H9 (cell line): ENCODE data around the gene MACROD1. TPM values are rescaled to one million over a fixed set of nuclear protein-coding genes. Genes with fewer than 3 reads are reported as not detected.

Source experiments
- DNase-seq: peaks from one replicate; pipeline ENCODE4 v3.0.0-alpha.2; 2017
- H2AFZ ChIP-seq: one replicate; pipeline ENCODE4 v1.6.1; 2013; ENCODE audit warnings: mild to moderate bottlenecking, low read length, control low read depth, moderate library complexity
- H2AK5ac ChIP-seq: 2 replicates; pipeline ENCODE4 v1.6.1; 2013; ENCODE audit warnings: low read length, control low read depth, mixed read lengths; ENCODE audit not compliant: insufficient read length
- H2BK120ac ChIP-seq: one replicate; pipeline ENCODE4 v1.6.1; 2013; ENCODE audit warnings: low read depth, mild to moderate bottlenecking, low read length, control low read depth, inconsistent platforms; ENCODE audit not compliant: poor library complexity, severe bottlenecking
- H2BK12ac ChIP-seq: 2 replicates; pipeline ENCODE4 v1.6.1; 2013; ENCODE audit warnings: low read length, control low read depth, mixed read lengths, low read depth; ENCODE audit not compliant: insufficient read length
- H2BK15ac ChIP-seq: 2 replicates; pipeline ENCODE4 v1.6.1; 2013; ENCODE audit warnings: low read depth, low read length, control low read depth
- H2BK20ac ChIP-seq: one replicate; pipeline ENCODE4 v1.6.1; 2013; ENCODE audit warnings: low read depth, mild to moderate bottlenecking, low read length, control low read depth, inconsistent platforms; ENCODE audit not compliant: poor library complexity, severe bottlenecking
- H2BK5ac ChIP-seq: 2 replicates; pipeline ENCODE4 v1.6.1; 2013; ENCODE audit warnings: low read length, control low read depth, mixed read lengths; ENCODE audit not compliant: insufficient read length
- H3K14ac ChIP-seq: 2 replicates; pipeline ENCODE4 v1.6.1; 2013; ENCODE audit warnings: low read length, control low read depth; ENCODE audit not compliant: insufficient read depth
- H3K18ac ChIP-seq: 2 replicates; pipeline ENCODE4 v1.6.1; 2013; ENCODE audit warnings: low read depth, mild to moderate bottlenecking, mixed read lengths, low read length, control low read depth; ENCODE audit not compliant: insufficient read length
- H3K23ac ChIP-seq: 2 replicates; pipeline ENCODE4 v1.6.1; 2013; ENCODE audit warnings: low read length, control low read depth, mixed read lengths, low read depth; ENCODE audit not compliant: insufficient read length
- H3K23me2 ChIP-seq: 2 replicates; pipeline ENCODE4 v1.6.1; 2013; ENCODE audit warnings: low read depth, mild to moderate bottlenecking, mixed read lengths, low read length, control low read depth; ENCODE audit not compliant: insufficient read length, poor library complexity, severe bottlenecking
- H3K27ac ChIP-seq: 2 replicates; pipeline ENCODE4 v1.5.1; 2013; ENCODE audit warnings: low read length, control low read depth, mixed read lengths, low read depth; ENCODE audit not compliant: insufficient read length
- H3K27me3 ChIP-seq: 2 replicates; pipeline ENCODE4 v1.6.1; 2013; ENCODE audit warnings: low read length, control low read depth, inconsistent platforms; ENCODE audit not compliant: insufficient read depth
- H3K4ac ChIP-seq: 2 replicates; pipeline ENCODE4 v1.6.1; 2013; ENCODE audit warnings: low read depth, mild to moderate bottlenecking, control low read depth, inconsistent platforms, low read length, moderate library complexity
- H3K4me1 ChIP-seq: 2 replicates; pipeline ENCODE4 v1.6.1; 2013; ENCODE audit warnings: low read length, control low read depth, inconsistent platforms; ENCODE audit not compliant: insufficient read depth
- H3K4me2 ChIP-seq: 2 replicates; pipeline ENCODE4 v1.6.1; 2013; ENCODE audit warnings: low read length, control low read depth, mixed read lengths; ENCODE audit not compliant: insufficient read length, insufficient read depth
- H3K56ac ChIP-seq: 2 replicates; pipeline ENCODE4 v1.6.1; 2013; ENCODE audit warnings: low read depth, mild to moderate bottlenecking, mixed read lengths, low read length, control low read depth; ENCODE audit not compliant: insufficient read length
- H3K79me1 ChIP-seq: 2 replicates; pipeline ENCODE4 v1.6.1; 2013; ENCODE audit warnings: low read depth, mild to moderate bottlenecking, moderate library complexity, low read length, control low read depth, inconsistent platforms; ENCODE audit not compliant: insufficient read depth, poor library complexity, severe bottlenecking
- H3K79me2 ChIP-seq: 2 replicates; pipeline ENCODE4 v1.6.1; 2013; ENCODE audit warnings: low read length, control low read depth, inconsistent platforms; ENCODE audit not compliant: insufficient read depth
- H3K9ac ChIP-seq: 2 replicates; pipeline ENCODE4 v1.6.1; 2013; ENCODE audit warnings: low read length, control low read depth, mixed read lengths; ENCODE audit not compliant: insufficient read length; ENCODE audit errors: extremely low read depth
- H3K9me3 ChIP-seq: one replicate; pipeline ENCODE4 v1.6.1; 2013; ENCODE audit warnings: low read depth, low read length, inconsistent platforms; ENCODE audit not compliant: control insufficient read depth
- H3T11ph ChIP-seq: one replicate; pipeline ENCODE4 v1.6.1; 2013; ENCODE audit warnings: mild to moderate bottlenecking, low read length, control low read depth, inconsistent platforms
- H4K20me1 ChIP-seq: one replicate; pipeline ENCODE4 v1.6.1; 2013; ENCODE audit not compliant: control insufficient read depth, insufficient read length, insufficient read depth
- H4K5ac ChIP-seq: 2 replicates; pipeline ENCODE4 v1.6.1; 2013; ENCODE audit warnings: low read depth, mild to moderate bottlenecking, mixed read lengths, low read length, control low read depth; ENCODE audit not compliant: insufficient read length
- H4K8ac ChIP-seq: replicated peaks from 2 replicates; pipeline ENCODE4 v1.6.1; 2013; ENCODE audit warnings: low read length, control low read depth, mixed read lengths, low read depth; ENCODE audit not compliant: insufficient read length
- H4K91ac ChIP-seq: 2 replicates; pipeline ENCODE4 v1.6.1; 2013; ENCODE audit warnings: low read depth, mild to moderate bottlenecking, moderate library complexity, mixed read lengths, low read length, control low read depth; ENCODE audit not compliant: insufficient read length
- H3K27ac Mint-ChIP-seq, 3 experiments: 2 replicates in 2 of 3; 3 replicates in 1 of 3; pipeline ENCODE4 v1.8.0; 2020 to 2021; ENCODE audit warnings: mixed read lengths in 3 of 3, mild to moderate bottlenecking in 1 of 3, moderate library complexity in 1 of 3
- H3K27me3 Mint-ChIP-seq: 2 replicates; pipeline ENCODE4 v1.8.0; 2021; ENCODE audit warnings: low read depth, mild to moderate bottlenecking, moderate library complexity, mixed read lengths
- H3K36me3 Mint-ChIP-seq, 3 experiments: 2 replicates in 2 of 3; 3 replicates in 1 of 3; pipeline ENCODE4 v1.8.0; 2020 to 2021; ENCODE audit warnings: low read depth in 3 of 3, mixed read lengths in 3 of 3; ENCODE audit not compliant: insufficient read depth in 1 of 3
- H3K4me1 Mint-ChIP-seq, 2 experiments: 2 replicates each; pipeline ENCODE4 v1.8.0; 2020; ENCODE audit warnings: mixed read lengths in 2 of 2
- H3K4me3 Mint-ChIP-seq, 2 experiments: 2 replicates in 1 of 2; 3 replicates in 1 of 2; pipeline ENCODE4 v1.8.0; 2020 to 2021; ENCODE audit warnings: mild to moderate bottlenecking in 2 of 2, mixed read lengths in 2 of 2, moderate library complexity in 1 of 2
- H3K9me3 Mint-ChIP-seq, 2 experiments: 2 replicates in 1 of 2; 3 replicates in 1 of 2; pipeline ENCODE4 v1.8.0; 2020; ENCODE audit warnings: mild to moderate bottlenecking in 2 of 2, mixed read lengths in 2 of 2, moderate library complexity in 1 of 2
- WGBS: extraction: QIAGEN DNeasy Blood & Tissue Kit; methylation state at CpG from one replicate; pipeline ENCODE4 v1.1.7; 2013; ENCODE audit warnings: missing lambda C conversion rate, low lambda C conversion rate, mixed read lengths; ENCODE audit not compliant: insufficient read length; ENCODE audit errors: extremely low coverage; 5-methylcytosine and 5-hydroxymethylcytosine counted together
- total RNA-seq: library from RNA; stranded (reverse); gene quantifications from 2 replicates; pipeline ENCODE4 v1.2.1, GENCODE V29; 2021
- TF ChIP-seq, protein P1 (sequence below): fragments of 200-600 bp; sonication (generic); conservative IDR thresholded peaks from 3 replicates; pipeline ENCODE4 v1.8.0; 2021; ENCODE audit warnings: antibody characterized with exemption, mild to moderate bottlenecking

The MACROD1 gene
- total RNA-seq, 1 experiment from 2014 or later, result 21.2 TPM

DNA sequence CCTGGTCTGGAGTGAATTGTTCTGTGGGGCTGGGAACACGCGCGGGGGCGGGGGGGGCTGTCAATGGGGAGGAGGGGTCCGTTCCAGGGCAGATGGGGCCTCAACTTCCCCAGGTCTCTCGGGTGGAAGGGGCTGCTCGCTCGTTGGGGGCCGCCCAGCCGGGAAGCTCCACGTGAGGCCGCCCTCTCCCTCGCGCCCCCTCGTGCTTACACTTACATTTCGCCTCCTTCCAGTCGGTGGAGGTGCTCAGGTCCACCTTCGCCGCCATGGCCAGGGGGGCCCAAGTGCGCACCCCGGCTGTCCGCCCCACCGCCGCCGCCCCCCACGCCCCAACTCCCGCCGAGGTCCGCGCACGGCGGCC lies 452 bp downstream of the MACROD1 start:
- no peak overlapping the region for H3K9ac ChIP-seq
- H2BK20ac ChIP-seq, result no peak overlapping the region
- no peak overlapping the region for H3T11ph ChIP-seq
- no peak overlapping the region for H3K27ac ChIP-seq
- WGBS, result no CpG with 5 or more reads among the region's 32 CpGs
- H4K8ac ChIP-seq, result no peak overlapping the region
- peak overlapping the region; percentile 61; the same call in 1 of the 2 replicates for H3K14ac ChIP-seq
- no peak overlapping the region for H2BK120ac ChIP-seq
- no peaks in the 10 kb centered on the region for H3K79me2 ChIP-seq
- H3K4me3 Mint-ChIP-seq, result peak overlapping the region; percentile 61 to 75; a peak in 3 of 5 replicates
- H3K79me1 ChIP-seq, result no peaks in the 10 kb centered on the region
- H3K27me3 Mint-ChIP-seq, result peaks cover 18% of the 10 kb centered on the region
- no peak overlapping the region for H4K91ac ChIP-seq
- peaks cover 5% of the 10 kb centered on the region for H3K23me2 ChIP-seq
- H4K5ac ChIP-seq, result no peak overlapping the region
- H2AK5ac ChIP-seq, result no peak overlapping the region
- no peak overlapping the region for H3K56ac ChIP-seq
- no peak overlapping the region for H2BK15ac ChIP-seq
- no peaks in the 10 kb centered on the region for H4K20me1 ChIP-seq
- H3K9me3 ChIP-seq, result no peaks in the 10 kb centered on the region
- H2BK12ac ChIP-seq, result no peak overlapping the region
- no peak overlapping the region for H3K4ac ChIP-seq
- H3K4me1 Mint-ChIP-seq, result peaks cover 10 to 19% of the 10 kb centered on the region in 2 experiments
- no peak for DNase-seq
- no peaks in the 10 kb centered on the region for H3K4me1 ChIP-seq
- peak overlapping the region; percentile 5 for H3K4me2 ChIP-seq
- no peak overlapping the region for H2AFZ ChIP-seq
- TF ChIP-seq, protein P1, sequence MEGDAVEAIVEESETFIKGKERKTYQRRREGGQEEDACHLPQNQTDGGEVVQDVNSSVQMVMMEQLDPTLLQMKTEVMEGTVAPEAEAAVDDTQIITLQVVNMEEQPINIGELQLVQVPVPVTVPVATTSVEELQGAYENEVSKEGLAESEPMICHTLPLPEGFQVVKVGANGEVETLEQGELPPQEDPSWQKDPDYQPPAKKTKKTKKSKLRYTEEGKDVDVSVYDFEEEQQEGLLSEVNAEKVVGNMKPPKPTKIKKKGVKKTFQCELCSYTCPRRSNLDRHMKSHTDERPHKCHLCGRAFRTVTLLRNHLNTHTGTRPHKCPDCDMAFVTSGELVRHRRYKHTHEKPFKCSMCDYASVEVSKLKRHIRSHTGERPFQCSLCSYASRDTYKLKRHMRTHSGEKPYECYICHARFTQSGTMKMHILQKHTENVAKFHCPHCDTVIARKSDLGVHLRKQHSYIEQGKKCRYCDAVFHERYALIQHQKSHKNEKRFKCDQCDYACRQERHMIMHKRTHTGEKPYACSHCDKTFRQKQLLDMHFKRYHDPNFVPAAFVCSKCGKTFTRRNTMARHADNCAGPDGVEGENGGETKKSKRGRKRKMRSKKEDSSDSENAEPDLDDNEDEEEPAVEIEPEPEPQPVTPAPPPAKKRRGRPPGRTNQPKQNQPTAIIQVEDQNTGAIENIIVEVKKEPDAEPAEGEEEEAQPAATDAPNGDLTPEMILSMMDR, result no peak
- peaks cover 1% of the 10 kb centered on the region; the same call in 1 of the 2 replicates for H3K27me3 ChIP-seq
- H3K9me3 Mint-ChIP-seq, result peaks cover 0 to 3% of the 10 kb centered on the region in 2 experiments; a peak in 2 of 5 replicates
- peaks cover 0 to 10% (median 5%) of the 10 kb centered on the region in 3 experiments; a peak in 3 of 7 replicates for H3K36me3 Mint-ChIP-seq
- H3K23ac ChIP-seq, result no peak overlapping the region
- no peak overlapping the region for H3K27ac Mint-ChIP-seq
- H2BK5ac ChIP-seq, result no peak overlapping the region
- H3K18ac ChIP-seq, result no peak overlapping the region
